Kidney (tissue), 14 donors: ENCODE data around the gene ELK4. TPM values are rescaled to one million over a fixed set of nuclear protein-coding genes. Genes with fewer than 3 reads are reported as not detected.

ENCODE experiments used
- DNase-seq, 5 donors: peaks; one replicate each; pipeline ENCODE4 v3.0.0-alpha.2; 2013 to 2020
- FAIRE-seq: peaks from 2 replicates; lab custom pipeline; 2012; peaks lifted over from hg19 to GRCh38; lab: Jason Lieb, UNC
- H3K27ac ChIP-seq, 2 donors: one replicate each; pipeline ENCODE4 v1.7.0; 2013; ENCODE audit warnings: low read depth in 2 of 2, low read length in 2 of 2, inconsistent platforms in 1 of 2
- H3K27me3 ChIP-seq: one replicate; pipeline ENCODE4 v1.7.1; 2013; ENCODE audit warnings: low read length, inconsistent platforms; ENCODE audit not compliant: control insufficient read depth, insufficient read depth
- H3K36me3 ChIP-seq, 3 donors: one replicate each; pipeline versions ENCODE4 v1.7.0 to v1.7.1; 2013; ENCODE audit warnings: low read length in 3 of 3, control low read depth in 1 of 3, inconsistent platforms in 1 of 3; ENCODE audit not compliant: insufficient read depth in 3 of 3, control insufficient read depth in 2 of 3
- H3K4me1 ChIP-seq, 3 donors: one replicate each; pipeline versions ENCODE4 v1.7.0 to v1.7.1; 2013; ENCODE audit warnings: low read length in 3 of 3, inconsistent platforms in 1 of 3, low read depth in 1 of 3; ENCODE audit not compliant: control insufficient read depth in 2 of 3, insufficient read depth in 2 of 3
- H3K4me3 ChIP-seq, 3 donors: one replicate each; pipeline versions ENCODE4 v1.7.0 to v1.8.1; 2013; ENCODE audit warnings: low read length in 3 of 3, control low read depth in 1 of 3, inconsistent platforms in 1 of 3
- H3K9ac ChIP-seq, 3 donors: one replicate each; pipeline versions ENCODE4 v1.7.0 to v1.7.1; 2013; ENCODE audit warnings: low read length in 3 of 3, control low read depth in 1 of 3, inconsistent platforms in 1 of 3
- H3K9me3 ChIP-seq, 3 donors: one replicate each; pipeline versions ENCODE4 v1.7.0 to v1.7.1; 2013; ENCODE audit warnings: low read length in 3 of 3, control low read depth in 1 of 3, inconsistent platforms in 1 of 3; ENCODE audit not compliant: control insufficient read depth in 2 of 3, insufficient read depth in 1 of 3
- intact Hi-C: fragments of 100-400 bp; cut with DNase I; formaldehyde crosslinking; loops from one replicate; pipeline ENCODE4 v1.11.1; 2022
- polyA plus RNA-seq: library from polyadenylated mRNA; stranded (reverse); fragments of 350-450 nt; fragmentation: Illumina TruSeq; extraction: RNeasy Lipid Tissue Mini Kit (QIAGEN cat#74804); gene quantifications from one replicate; pipeline ENCODE4 v1.2.3, GENCODE V29; 2014; ENCODE audit warnings: low read depth, low replicate concordance; ENCODE audit not compliant: insufficient read depth
- total RNA-seq: library from RNA; stranded (reverse); fragmentation: NEBNext Ultra II Directional; extraction: Animal tissue kit (Norgen Biotek cat#: 25700); gene quantifications from one replicate; pipeline ENCODE4 v1.2.1, GENCODE V29; 2021
- TF ChIP-seq, protein P1 (sequence below): IDR thresholded peaks from 3 replicates; pipeline ENCODE4 v1.5.1; 2012; ENCODE audit warnings: mild to moderate bottlenecking, moderate library complexity, borderline replicate concordance; ENCODE audit not compliant: insufficient read depth; ENCODE audit errors: extremely low read depth
- donor health status: control.
- donor health status: control.
- donor health status: control.
- donor health status: control.
- donor health status: control.
- donor health status: DM: yes; HTN: yes; CAD: no.
- donor health status: Normal renal cell carcinoma (clear cell type).

Gene ELK4
- total and polyA plus RNA-seq, 2 donors from 2014 or later = 4.2 to 87.3 TPM

DNA sequence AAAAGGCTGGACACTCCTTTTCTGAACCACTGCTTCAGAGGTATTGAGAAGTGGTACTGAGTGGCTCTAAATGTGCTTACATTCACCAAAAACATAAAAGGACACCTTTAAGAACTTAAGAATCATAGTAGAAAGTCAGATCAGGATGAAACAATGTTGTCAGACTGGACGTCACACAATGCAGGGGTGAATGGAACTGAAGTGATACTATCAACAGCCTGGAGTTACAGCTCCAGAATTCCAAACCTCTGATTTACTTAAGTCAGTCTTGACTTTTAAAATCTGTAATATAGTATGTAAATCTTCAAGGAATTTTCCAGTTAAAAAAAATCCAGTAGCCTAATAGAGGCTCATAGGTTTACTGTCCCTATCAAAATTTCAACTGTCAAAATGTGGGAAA is 19.3 kb downstream of the ELK4 start:
- Histone ChIP-seq H3K27me3 (no peaks in the 10 kb centered on the region), H3K4me1 (peaks cover 4 to 16% (median 4%) of the 10 kb centered on the region in 3 donors), H3K4me3 (no peak overlapping the region), H3K9ac (no peak overlapping the region), H3K9me3 (no peaks in the 10 kb centered on the region), H3K36me3 (peaks cover 2 to 11% (median 9%) of the 10 kb centered on the region in 3 donors), H3K27ac (no peak overlapping the region)
- no peak for DNase-seq
- intact Hi-C loops = no loop called here
- no peak for FAIRE-seq
- TF ChIP-seq, protein P1, sequence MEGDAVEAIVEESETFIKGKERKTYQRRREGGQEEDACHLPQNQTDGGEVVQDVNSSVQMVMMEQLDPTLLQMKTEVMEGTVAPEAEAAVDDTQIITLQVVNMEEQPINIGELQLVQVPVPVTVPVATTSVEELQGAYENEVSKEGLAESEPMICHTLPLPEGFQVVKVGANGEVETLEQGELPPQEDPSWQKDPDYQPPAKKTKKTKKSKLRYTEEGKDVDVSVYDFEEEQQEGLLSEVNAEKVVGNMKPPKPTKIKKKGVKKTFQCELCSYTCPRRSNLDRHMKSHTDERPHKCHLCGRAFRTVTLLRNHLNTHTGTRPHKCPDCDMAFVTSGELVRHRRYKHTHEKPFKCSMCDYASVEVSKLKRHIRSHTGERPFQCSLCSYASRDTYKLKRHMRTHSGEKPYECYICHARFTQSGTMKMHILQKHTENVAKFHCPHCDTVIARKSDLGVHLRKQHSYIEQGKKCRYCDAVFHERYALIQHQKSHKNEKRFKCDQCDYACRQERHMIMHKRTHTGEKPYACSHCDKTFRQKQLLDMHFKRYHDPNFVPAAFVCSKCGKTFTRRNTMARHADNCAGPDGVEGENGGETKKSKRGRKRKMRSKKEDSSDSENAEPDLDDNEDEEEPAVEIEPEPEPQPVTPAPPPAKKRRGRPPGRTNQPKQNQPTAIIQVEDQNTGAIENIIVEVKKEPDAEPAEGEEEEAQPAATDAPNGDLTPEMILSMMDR = no peak

DNA sequence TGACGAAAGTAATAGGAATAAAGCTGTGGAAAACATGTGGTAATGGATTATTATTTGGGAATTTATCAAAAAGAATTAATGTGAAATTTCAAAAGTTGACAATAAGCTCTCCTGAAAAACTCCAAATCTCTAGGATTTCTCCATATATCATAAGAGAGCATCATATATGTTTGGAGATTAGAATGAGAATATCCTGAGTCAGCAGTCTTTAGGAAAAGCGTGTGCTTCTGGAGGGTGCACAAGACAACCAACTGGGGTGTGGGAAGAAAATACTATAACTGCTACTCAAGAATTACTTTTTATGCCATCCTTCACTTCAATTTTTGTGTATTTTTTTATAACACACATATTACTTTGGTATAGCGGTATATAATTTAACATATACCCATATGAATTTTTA is 19.7 kb downstream of the ELK4 start:
- intact Hi-C loops = no loop called here
- no peak overlapping the region for H3K9ac ChIP-seq
- H3K27ac ChIP-seq = no peak overlapping the region
- peaks cover 2 to 11% (median 9%) of the 10 kb centered on the region in 3 donors for H3K36me3 ChIP-seq
- TF ChIP-seq, protein P1 = no peak
- FAIRE-seq = no peak
- DNase-seq = no peak
- no peak overlapping the region for H3K4me3 ChIP-seq
- peaks cover 4 to 16% (median 4%) of the 10 kb centered on the region in 3 donors for H3K4me1 ChIP-seq
- no peaks in the 10 kb centered on the region for H3K9me3 ChIP-seq
- H3K27me3 ChIP-seq = no peaks in the 10 kb centered on the region

DNA sequence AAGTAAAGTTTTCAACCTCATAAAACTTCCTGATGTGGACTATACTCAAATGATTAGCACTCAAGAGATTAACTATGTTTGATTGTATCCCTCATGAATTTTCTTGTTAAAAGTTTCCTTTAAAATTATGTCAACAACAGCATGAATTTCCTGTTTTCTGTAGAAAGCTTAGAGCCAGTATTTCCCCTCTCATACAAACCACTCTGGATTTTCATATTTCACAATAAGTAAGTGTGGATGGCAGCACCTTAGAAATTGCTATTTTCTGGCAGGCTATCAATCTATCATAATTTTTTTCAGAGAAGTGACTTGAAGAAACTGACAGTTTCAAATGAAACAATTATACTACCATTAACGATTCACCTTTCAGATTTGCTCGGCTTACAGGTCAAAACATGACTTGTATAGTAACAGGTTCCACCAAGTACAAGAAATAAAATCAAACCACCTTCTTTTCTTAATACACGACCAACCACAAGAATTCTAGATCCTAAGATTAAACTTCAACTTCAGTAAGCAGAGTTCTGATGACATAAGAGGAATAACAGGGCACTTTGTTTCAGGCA is 20.8 kb downstream of the ELK4 start:
- H3K4me1 ChIP-seq = peaks cover 4 to 16% (median 4%) of the 10 kb centered on the region in 3 donors
- H3K27ac ChIP-seq = peak overlapping the region in 1 of 2 donors; percentile 50
- no peaks in the 10 kb centered on the region for H3K9me3 ChIP-seq
- DNase-seq (no peak), FAIRE-seq (peak; percentile 66)
- intact Hi-C loops = no loop called here
- TF ChIP-seq, protein P1 = no peak
- peaks cover 0 to 4% (median 3%) of the 10 kb centered on the region in 3 donors for H3K36me3 ChIP-seq
- no peaks in the 10 kb centered on the region for H3K27me3 ChIP-seq
- H3K4me3 ChIP-seq = no peak overlapping the region
- H3K9ac ChIP-seq = no peak overlapping the region
